Nephron progenitor cell (in vitro differentiated cells): Measurements from ENCODE around the gene FN1.

Experiments used
- DNase-seq: peaks from one replicate; pipeline ENCODE4 v3.0.0; 2021
- H3K27ac Mint-ChIP-seq: 2 replicates; pipeline ENCODE4 v1.8.0; 2021; ENCODE audit warnings: mild to moderate bottlenecking, moderate library complexity, mixed read lengths
- H3K27me3 Mint-ChIP-seq: 2 replicates; pipeline ENCODE4 v1.8.0; 2021; ENCODE audit warnings: mild to moderate bottlenecking, low read depth, mixed read lengths; ENCODE audit not compliant: poor library complexity
- H3K36me3 Mint-ChIP-seq: 2 replicates; pipeline ENCODE4 v1.8.0; 2021; ENCODE audit warnings: low read depth, mixed read lengths
- H3K4me1 Mint-ChIP-seq: 2 replicates; pipeline ENCODE4 v1.8.0; 2021; ENCODE audit warnings: mixed read lengths
- H3K4me3 Mint-ChIP-seq: 2 replicates; pipeline ENCODE4 v1.8.0; 2021; ENCODE audit warnings: mild to moderate bottlenecking, moderate library complexity, mixed read lengths
- H3K9me3 Mint-ChIP-seq: 2 replicates; pipeline ENCODE4 v1.8.0; 2021; ENCODE audit warnings: mild to moderate bottlenecking, moderate library complexity, mixed read lengths
- CTCF ChIP-seq: fragments of 200-600 bp; sonication (generic); IDR thresholded peaks from 2 replicates; pipeline ENCODE4 v1.5.0; 2021; ENCODE audit warnings: antibody characterized with exemption

The FN1 gene

GRCh38 chr2:215450188-215451011 is 14.5 kb upstream of the FN1 start:
- H3K4me1 Mint-ChIP-seq: peaks cover 14% of the 10 kb centered on the region
- no peak overlapping the region for H3K4me3 Mint-ChIP-seq
- TF ChIP-seq CTCF: no peak
- no peak for DNase-seq
- H3K36me3 Mint-ChIP-seq: no peaks in the 10 kb centered on the region
- peaks cover 19% of the 10 kb centered on the region for H3K9me3 Mint-ChIP-seq
- no peak overlapping the region for H3K27ac Mint-ChIP-seq
- H3K27me3 Mint-ChIP-seq: no peaks in the 10 kb centered on the region

- H3K4me3 Mint-ChIP-seq: no peak overlapping the region
- no peak for DNase-seq
- no peaks in the 10 kb centered on the region for H3K36me3 Mint-ChIP-seq
- H3K27ac Mint-ChIP-seq: no peak overlapping the region
- H3K9me3 Mint-ChIP-seq: peaks cover 19% of the 10 kb centered on the region
- peaks cover 10% of the 10 kb centered on the region for H3K4me1 Mint-ChIP-seq
- TF ChIP-seq CTCF: no peak
- H3K27me3 Mint-ChIP-seq: no peaks in the 10 kb centered on the region
Measured at GRCh38 chr2:215447673-215448081, 11.8 kb upstream of the FN1 start.

GRCh38 chr2:215447056-215447455 is 11.2 kb upstream of the FN1 start:
- Mint-ChIP-seq H3K9me3 (peaks cover 19% of the 10 kb centered on the region), H3K4me3 (no peak overlapping the region), H3K27me3 (no peaks in the 10 kb centered on the region), H3K36me3 (no peaks in the 10 kb centered on the region), H3K27ac (peak overlapping the region; percentile 30), H3K4me1 (peaks cover 7% of the 10 kb centered on the region)
- no peak for DNase-seq
- TF ChIP-seq CTCF: no peak

GRCh38 chr2:215442401-215442787 is 6.5 kb upstream of the FN1 start:
- DNase-seq: no peak
- no peaks in the 10 kb centered on the region for H3K9me3 Mint-ChIP-seq
- H3K36me3 Mint-ChIP-seq: no peaks in the 10 kb centered on the region
- H3K27ac Mint-ChIP-seq: no peak overlapping the region
- no peak for TF ChIP-seq CTCF
- H3K4me1 Mint-ChIP-seq: peaks cover 34% of the 10 kb centered on the region
- no peak overlapping the region for H3K4me3 Mint-ChIP-seq
- H3K27me3 Mint-ChIP-seq: no peaks in the 10 kb centered on the region

- Mint-ChIP-seq H3K4me3 (no peak overlapping the region), H3K27ac (peak overlapping the region; percentile 32), H3K9me3 (no peaks in the 10 kb centered on the region), H3K4me1 (peaks cover 37% of the 10 kb centered on the region), H3K27me3 (no peaks in the 10 kb centered on the region), H3K36me3 (no peaks in the 10 kb centered on the region)
- no peak for DNase-seq
- TF ChIP-seq CTCF: no peak
Measured at GRCh38 chr2:215441560-215442400, 5.9 kb upstream of the FN1 start.
